ENCODE measurements around the gene ATG10.
"Not testable (repeated sequence)": the region's sequence is repeated elsewhere in the genome, so short reads cannot be mapped to it uniquely, and the experiment has no call there.

ATG10 gene

DNA sequence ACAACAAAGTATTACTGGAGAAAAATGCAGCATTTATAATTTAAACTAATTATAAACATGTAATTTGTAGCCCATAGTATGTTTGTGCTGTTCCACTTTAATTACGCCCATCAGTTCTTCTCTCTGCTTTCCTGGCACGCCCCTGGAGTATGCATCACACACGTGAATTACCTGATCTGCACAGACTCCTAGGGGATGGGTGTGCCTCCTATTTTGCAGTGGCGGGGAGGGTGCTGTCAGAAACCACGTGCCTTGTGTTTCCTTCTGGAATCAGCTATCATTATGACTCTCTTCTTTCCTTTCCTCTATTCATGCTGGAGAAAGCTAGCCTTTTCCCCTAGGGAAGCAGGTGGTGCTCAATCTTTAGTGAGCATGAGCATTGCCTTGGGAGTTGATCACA, 263.1 kb downstream of the ATG10 start:
- Mint-ChIP-seq H3K4me3 (no peak overlapping the region), H3K27me3 (no peaks in the 10 kb centered on the region), H3K36me3 (ENCODE audit: low read depth) (no peaks in the 10 kb centered on the region), H3K9me3 (no peaks in the 10 kb centered on the region), H3K4me1 (ENCODE audit: low read depth) (no peaks in the 10 kb centered on the region), H3K27ac (no peak overlapping the region)
- intact Hi-C loops (cut with micrococcal nuclease): no loop called here

DNA sequence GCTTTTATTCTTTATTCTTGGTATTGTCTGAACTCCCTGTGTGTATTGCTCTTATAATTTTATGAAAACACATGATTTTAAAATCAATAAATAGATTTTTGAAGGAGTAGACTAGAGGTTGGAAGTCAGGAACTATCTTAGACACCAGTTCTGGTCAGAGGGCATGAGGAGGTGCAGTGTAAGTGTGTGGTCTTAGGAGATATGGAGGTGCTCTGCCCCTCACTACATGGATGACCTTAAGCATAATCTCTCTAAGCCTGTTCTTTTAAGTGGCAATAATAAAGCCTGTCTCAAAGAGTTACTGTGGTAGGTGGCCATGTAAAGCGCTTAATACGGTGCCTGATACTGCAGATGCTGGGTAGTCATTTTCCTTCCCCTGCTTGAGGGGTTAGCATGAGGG, 272.3 kb downstream of the ATG10 start:
- peaks cover 20% of the 10 kb centered on the region for H3K9me3 Mint-ChIP-seq
- intact Hi-C loops (cut with micrococcal nuclease): no loop called here
- peaks cover 14% of the 10 kb centered on the region for H3K36me3 Mint-ChIP-seq (ENCODE audit: low read depth)
- no peak overlapping the region for H3K27ac Mint-ChIP-seq
- no peaks in the 10 kb centered on the region for H3K27me3 Mint-ChIP-seq
- no peaks in the 10 kb centered on the region for H3K4me1 Mint-ChIP-seq (ENCODE audit: low read depth)
- H3K4me3 Mint-ChIP-seq: no peak overlapping the region

DNA sequence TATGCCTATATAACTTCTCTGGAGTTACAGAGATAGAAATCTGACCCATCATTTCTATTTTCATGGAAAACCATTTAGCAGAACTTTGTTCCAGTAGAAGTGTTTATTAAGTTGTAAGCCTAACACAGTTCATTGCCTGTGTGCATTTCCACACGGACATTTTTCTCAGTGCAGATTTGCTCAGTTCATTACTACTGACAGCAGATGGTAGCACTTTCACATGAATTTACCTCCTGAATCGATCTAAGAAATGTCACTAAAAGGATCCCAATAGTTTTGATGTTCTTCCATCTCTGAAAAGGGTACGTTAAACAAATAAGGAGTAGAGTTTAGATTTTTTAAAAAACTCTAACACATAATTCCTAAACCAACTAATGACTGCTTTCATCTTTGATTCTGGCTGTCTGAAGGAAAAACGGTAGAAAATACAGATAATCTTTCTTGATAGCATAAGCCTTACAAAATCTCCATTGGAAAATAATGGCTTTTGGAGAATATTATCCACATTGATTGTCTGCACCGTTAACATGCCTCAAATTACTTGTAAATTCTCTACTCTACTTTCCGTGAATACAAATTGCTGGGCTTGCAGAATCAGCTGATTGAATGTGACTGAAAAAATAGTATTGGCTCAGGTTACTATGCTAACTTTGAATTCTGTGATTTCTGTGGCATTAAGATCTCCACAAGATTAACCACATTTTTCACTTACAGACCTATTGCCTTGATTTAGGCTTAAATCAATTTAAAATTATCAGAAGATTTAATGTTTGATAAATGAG, 273.2 kb downstream of the ATG10 start:
- H3K27ac Mint-ChIP-seq: no peak overlapping the region
- H3K4me1 Mint-ChIP-seq (ENCODE audit: low read depth): no peaks in the 10 kb centered on the region
- H3K27me3 Mint-ChIP-seq: no peaks in the 10 kb centered on the region
- peaks cover 14% of the 10 kb centered on the region for H3K36me3 Mint-ChIP-seq (ENCODE audit: low read depth)
- intact Hi-C loops (cut with micrococcal nuclease): no loop called here
- no peak overlapping the region for H3K4me3 Mint-ChIP-seq
- peaks cover 20% of the 10 kb centered on the region for H3K9me3 Mint-ChIP-seq

DNA sequence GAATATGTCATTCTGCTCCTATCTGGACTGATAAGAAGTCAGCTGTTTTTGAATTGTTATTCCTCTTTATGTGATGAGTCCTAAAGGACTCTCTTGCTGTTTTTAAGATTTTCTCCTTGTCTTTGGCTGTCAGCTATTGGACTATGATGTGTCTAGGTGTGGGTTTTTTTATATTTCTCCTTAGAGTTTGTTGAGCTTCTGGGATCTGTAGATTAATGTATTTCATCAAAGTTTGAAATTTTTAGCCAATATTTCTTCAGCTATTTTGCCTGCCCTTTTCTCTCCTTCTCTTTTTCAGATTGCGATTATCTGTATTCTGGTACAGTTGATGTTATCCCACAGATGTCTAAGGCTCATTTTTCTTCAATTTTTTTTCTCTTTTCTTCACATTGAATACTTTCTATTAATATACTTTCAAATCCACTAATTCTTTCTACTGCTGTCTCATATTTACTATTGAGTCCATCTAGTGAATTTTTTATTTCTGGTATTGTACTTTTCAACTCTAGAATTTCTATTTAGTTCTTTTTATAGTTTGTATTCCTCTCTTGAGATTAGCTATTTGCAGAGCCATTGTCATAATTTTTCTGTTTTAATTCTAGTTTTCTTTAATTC, 275.2 kb downstream of the ATG10 start:
- Mint-ChIP-seq H3K36me3 (ENCODE audit: low read depth) (peaks cover 14% of the 10 kb centered on the region), H3K4me1 (ENCODE audit: low read depth) (no peaks in the 10 kb centered on the region), H3K27ac (no peak overlapping the region)

DNA sequence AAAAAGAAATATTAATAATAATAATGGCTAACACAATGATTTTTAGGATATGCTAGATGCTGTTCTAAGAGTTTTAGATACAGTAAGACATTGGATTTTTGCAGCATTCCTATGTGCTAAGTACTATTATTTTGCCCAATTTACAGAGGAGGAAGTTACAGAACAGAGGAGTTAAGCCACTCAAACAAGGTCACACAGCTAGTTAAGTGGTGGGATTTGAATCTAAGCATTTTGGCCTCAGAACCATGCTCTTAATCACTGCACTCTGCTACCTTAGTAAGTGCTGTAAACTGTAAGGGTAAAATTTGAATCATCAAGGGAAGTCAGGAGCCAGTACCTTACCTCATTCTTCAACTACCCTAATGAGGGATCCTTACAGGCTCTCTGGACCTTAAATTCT, 280.9 kb downstream of the ATG10 start:
- Mint-ChIP-seq H3K4me1 (ENCODE audit: low read depth) (no peaks in the 10 kb centered on the region), H3K4me3 (no peak overlapping the region), H3K27me3 (no peaks in the 10 kb centered on the region), H3K9me3 (peaks cover 7% of the 10 kb centered on the region), H3K36me3 (ENCODE audit: low read depth) (peaks cover 5% of the 10 kb centered on the region), H3K27ac (no peak overlapping the region)
- intact Hi-C loops (cut with micrococcal nuclease): loop anchor here (10.0 kb wide), 1 partner anchor 398 kb away; no protein-coding TSS in a partner anchor

More for the DNA sequence above, 275.2 kb downstream of the ATG10 start:
- Mint-ChIP-seq H3K9me3 (peaks cover 20% of the 10 kb centered on the region), H3K4me3 (no peak overlapping the region), H3K27me3 (no peaks in the 10 kb centered on the region)
- intact Hi-C loops (cut with micrococcal nuclease): no loop called here

DNA sequence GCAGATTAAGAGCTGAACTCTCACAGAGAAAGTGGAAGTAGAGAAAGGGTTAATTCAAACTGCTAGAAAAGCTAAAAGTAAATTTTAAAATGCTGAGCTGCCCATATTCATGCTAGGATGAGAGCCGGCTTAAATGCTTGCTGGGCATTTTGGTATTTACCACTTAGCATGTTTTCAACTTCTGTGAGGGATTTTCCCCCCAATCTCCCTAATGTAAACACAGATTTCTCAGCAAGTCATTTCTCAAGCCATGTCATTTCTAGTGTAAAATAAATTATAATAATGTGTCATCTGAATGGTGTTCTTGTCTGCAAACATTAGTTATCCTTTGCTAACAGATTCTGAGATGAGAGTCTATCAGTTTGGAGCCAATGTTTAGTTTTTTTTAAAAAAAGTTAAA, 284.0 kb downstream of the ATG10 start:
- intact Hi-C loops (cut with micrococcal nuclease): loop anchor here (10.0 kb wide), 1 partner anchor 401 kb away; no protein-coding TSS in a partner anchor
- Mint-ChIP-seq H3K4me1 (ENCODE audit: low read depth) (no peaks in the 10 kb centered on the region), H3K27me3 (no peaks in the 10 kb centered on the region), H3K27ac (peak overlapping the region; percentile 39), H3K4me3 (no peak overlapping the region), H3K36me3 (ENCODE audit: low read depth) (no peaks in the 10 kb centered on the region), H3K9me3 (no peaks in the 10 kb centered on the region)

DNA sequence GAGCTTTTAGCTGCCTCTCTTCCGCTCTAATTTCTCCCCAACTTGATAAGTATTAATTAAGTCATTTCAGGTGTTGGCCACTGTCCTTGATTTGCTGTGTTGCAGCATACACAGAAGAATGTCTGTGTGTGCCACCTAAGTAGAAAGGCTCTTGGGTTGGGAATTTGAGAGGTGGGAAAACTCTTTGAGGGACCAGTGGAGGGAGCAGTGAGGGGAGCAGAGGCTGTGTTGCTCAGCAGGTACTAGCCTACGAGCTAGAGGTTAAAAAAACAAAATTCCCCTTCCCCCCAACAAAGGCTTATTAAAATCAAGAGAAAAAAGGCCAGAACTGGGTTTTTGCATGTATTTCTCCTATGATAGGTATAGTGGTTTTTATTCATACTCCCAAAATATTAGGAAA, 285.4 kb downstream of the ATG10 start:
- Mint-ChIP-seq H3K4me3 (no peak overlapping the region), H3K4me1 (ENCODE audit: low read depth) (no peaks in the 10 kb centered on the region), H3K9me3 (no peaks in the 10 kb centered on the region), H3K27me3 (no peaks in the 10 kb centered on the region), H3K27ac (peak overlapping the region; percentile 10), H3K36me3 (ENCODE audit: low read depth) (no peaks in the 10 kb centered on the region)
- intact Hi-C loops (cut with micrococcal nuclease): loop anchor here (10.0 kb wide), 1 partner anchor 402 kb away; no protein-coding TSS in a partner anchor

DNA sequence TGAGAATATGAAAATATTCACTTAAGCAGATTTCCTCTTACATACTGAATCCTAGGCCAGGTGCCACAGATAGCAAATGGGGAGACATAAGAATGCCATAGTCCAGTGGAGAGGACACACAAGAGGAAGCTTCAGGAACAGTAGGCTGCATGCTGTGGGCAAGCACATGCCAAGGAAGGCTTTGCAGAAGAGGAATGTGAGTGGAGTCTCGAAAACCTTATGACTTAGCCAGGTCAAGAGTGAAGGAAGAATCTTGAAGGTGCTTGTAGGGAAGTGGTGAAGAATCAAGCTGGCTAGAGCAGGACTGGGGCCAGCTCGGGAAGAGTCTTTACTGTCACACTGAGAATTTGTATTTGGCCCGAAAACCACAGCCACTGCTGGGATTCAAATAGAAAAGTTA, 285.9 kb downstream of the ATG10 start:
- no peak overlapping the region for H3K4me3 Mint-ChIP-seq
- no peak overlapping the region for H3K27ac Mint-ChIP-seq
- H3K27me3 Mint-ChIP-seq: no peaks in the 10 kb centered on the region
- intact Hi-C loops (cut with micrococcal nuclease): loop anchor here (10.0 kb wide), 1 partner anchor 403 kb away; no protein-coding TSS in a partner anchor
- H3K4me1 Mint-ChIP-seq (ENCODE audit: low read depth): no peaks in the 10 kb centered on the region
- no peaks in the 10 kb centered on the region for H3K36me3 Mint-ChIP-seq (ENCODE audit: low read depth)
- no peaks in the 10 kb centered on the region for H3K9me3 Mint-ChIP-seq

DNA sequence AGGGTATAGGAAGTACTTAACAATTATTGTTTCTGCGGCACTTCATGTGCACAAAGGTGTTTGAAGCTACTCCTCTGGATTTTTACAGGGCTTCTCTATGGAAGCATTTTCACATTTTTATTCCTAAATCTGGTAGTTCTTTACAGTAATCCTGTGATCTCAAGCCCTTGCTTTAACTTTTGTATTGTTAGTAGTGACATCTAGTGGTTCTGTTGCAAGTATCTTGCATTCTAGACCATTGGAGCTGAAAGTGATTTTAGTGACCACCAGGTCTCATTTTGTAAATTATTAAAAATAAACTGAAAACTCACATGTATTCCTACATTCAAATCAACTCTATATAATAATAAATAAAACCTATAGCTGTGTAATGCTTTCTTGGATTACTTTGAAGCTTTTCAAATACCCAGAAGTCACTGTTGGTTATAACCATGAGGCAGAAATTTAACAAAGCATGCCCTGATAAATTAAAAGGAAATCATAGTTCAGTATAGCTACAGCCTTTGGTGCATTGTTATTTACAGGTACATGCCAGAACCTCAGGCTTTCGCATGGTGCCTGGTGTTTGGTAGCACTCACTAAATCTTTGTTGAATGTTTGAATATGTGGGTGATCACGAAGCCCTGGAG, 287.5 kb downstream of the ATG10 start:
- Mint-ChIP-seq H3K4me3 (no peak overlapping the region), H3K27ac (no peak overlapping the region), H3K27me3 (no peaks in the 10 kb centered on the region), H3K9me3 (no peaks in the 10 kb centered on the region), H3K36me3 (ENCODE audit: low read depth) (no peaks in the 10 kb centered on the region), H3K4me1 (ENCODE audit: low read depth) (no peaks in the 10 kb centered on the region)
- intact Hi-C loops (cut with micrococcal nuclease): loop anchor here (10.0 kb wide), 1 partner anchor 404 kb away; no protein-coding TSS in a partner anchor

DNA sequence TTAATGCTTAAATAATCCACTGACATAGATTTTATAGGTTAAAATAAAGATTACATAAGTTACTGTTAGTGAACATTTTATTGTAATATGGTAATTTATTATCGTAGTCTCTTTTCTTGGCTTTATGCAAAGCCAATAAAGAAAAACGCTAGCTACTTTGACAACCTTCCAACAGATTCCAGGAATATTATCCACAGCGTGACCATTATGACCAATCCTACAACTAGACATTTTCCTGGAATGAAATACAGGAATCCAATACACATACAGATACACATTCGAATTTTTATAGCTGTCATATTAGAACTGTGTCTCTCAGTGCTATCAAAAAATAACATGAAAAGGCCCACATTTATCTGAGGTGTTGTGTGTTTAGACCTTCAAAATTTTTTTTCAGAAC, 293.2 kb downstream of the ATG10 start:
- Mint-ChIP-seq H3K27ac (no peak overlapping the region), H3K27me3 (no peaks in the 10 kb centered on the region), H3K9me3 (peaks cover 25% of the 10 kb centered on the region), H3K4me3 (no peak overlapping the region), H3K4me1 (ENCODE audit: low read depth) (no peaks in the 10 kb centered on the region), H3K36me3 (ENCODE audit: low read depth) (peaks cover 27% of the 10 kb centered on the region)
- intact Hi-C loops (cut with micrococcal nuclease): no loop called here

DNA sequence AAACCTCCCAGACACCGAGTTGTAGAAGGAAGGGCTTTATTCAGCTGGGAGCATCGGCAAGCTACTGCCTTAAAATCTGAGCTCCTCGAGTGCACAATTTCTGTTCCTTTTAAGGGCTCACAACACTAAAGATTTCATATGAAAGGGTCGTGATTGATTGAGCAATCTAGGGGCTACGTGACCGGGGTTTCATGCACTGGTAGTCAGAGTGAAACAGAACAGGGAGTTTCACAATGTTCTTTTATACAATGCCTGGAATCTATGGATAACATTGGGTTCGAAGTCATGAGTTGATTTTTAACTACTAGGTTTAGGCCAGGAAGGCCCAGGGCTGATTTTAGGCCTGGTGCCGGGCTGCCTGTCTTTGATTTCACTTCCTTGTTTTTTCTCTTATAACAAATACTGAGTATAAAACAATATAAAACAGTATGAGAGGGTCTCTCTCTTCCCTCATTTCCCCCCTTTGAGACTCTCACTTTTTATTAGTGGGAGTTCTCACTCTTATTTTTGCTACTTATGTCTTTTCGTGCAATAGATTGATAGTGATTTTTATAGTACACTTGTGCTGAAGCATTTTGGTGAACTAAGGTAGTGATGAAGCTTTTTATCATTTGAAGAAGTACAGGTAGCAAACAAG, 295.6 kb downstream of the ATG10 start:
- intact Hi-C loops (cut with micrococcal nuclease); H3K4me3 Mint-ChIP-seq; H3K4me1 Mint-ChIP-seq (ENCODE audit: low read depth); H3K27me3 Mint-ChIP-seq; H3K27ac Mint-ChIP-seq: not testable (repeated sequence)
- peaks cover 25% of the 10 kb centered on the region for H3K9me3 Mint-ChIP-seq
- peaks cover 38% of the 10 kb centered on the region for H3K36me3 Mint-ChIP-seq (ENCODE audit: low read depth)

DNA sequence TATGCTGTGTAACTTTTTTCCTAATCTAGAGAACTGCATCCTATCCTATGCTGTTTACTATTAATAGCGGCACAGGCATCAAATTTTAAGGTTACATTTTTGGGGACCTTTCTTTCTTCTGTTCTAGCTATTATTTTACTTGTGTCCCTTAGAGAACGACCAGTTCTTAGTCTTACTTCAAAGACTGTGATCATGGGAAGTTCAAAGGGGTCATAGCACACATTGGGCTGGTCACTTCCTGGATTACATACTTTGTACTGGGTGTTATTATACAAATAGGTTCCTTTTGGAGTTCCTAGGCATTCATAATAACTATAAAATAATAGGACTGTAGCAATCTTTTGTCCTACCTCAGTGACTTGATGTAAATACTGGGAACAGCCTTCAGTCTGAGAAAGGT, 297.5 kb downstream of the ATG10 start:
- H3K4me1 Mint-ChIP-seq (ENCODE audit: low read depth): peaks cover 12% of the 10 kb centered on the region
- peaks cover 57% of the 10 kb centered on the region for H3K36me3 Mint-ChIP-seq (ENCODE audit: low read depth)
- H3K9me3 Mint-ChIP-seq: peaks cover 25% of the 10 kb centered on the region
- H3K27ac Mint-ChIP-seq; H3K4me3 Mint-ChIP-seq; H3K27me3 Mint-ChIP-seq; intact Hi-C loops (cut with micrococcal nuclease): not testable (repeated sequence)

DNA sequence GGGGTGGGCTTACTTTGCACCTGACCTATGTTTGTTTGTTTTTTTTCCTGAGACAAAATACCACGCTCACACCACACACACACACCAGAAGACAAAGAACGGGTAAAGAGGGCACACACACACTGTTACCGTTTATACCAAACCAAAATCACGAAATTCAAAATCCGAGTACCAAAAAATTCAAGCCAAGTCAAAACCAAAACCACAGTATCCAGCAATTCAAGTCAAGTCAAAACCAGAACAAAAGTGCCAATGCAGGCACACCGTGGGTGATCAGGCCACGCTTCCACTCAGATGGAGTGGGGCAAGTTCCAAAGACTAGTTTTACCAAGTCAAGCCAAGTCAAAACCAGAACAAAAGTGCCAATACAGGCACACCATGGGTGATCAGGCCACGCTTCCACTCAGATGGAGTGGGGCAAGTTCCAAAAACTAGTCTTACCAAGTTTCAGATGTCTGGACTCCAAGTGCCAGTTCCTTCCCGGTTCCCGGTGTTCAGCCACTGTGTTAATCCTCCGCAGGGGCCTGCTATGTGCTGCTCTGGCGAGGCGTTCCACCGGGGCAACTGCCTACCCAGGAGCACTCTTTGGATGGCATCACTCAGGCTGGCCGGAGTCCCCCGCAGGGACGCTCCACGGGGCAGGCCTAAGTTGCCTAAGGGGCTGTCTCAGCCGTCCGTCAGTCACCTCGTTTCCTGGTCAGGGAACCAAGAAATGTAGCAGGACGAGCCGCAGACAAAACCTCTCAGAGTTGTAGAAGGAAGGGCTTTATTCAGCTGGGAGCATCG, 300.9 kb downstream of the ATG10 start:
- Mint-ChIP-seq H3K36me3 (ENCODE audit: low read depth) (peaks cover 80% of the 10 kb centered on the region), H3K4me1 (ENCODE audit: low read depth) (peaks cover 22% of the 10 kb centered on the region)
- intact Hi-C loops (cut with micrococcal nuclease): loop anchor here (10.0 kb wide), 1 partner anchor 1202 kb away; the partner anchor contains the start of gene VCAN
- not testable (repeated sequence) for H3K9me3 Mint-ChIP-seq, H3K27ac Mint-ChIP-seq, H3K4me3 Mint-ChIP-seq, H3K27me3 Mint-ChIP-seq
